PFSK-1 (cell line): ENCODE results near the gene NFIL3.

Experiments
- FOXP2 ChIP-seq: optimal IDR thresholded peaks from 2 replicates; pipeline ENCODE3; 2011; ENCODE audit warnings: borderline replicate concordance, control low read depth, inconsistent platforms; ENCODE audit not compliant: insufficient read depth; ENCODE audit errors: extremely low read length, extremely low read depth
- POLR2AphosphoS5 ChIP-seq: IDR thresholded peaks from 2 replicates; pipeline ENCODE4 v1.6.1; 2012; ENCODE audit warnings: low read depth, mild to moderate bottlenecking, control low read depth, low read length, moderate library complexity
- REST ChIP-seq, 2 experiments: IDR thresholded peaks; 2 replicates each; pipeline versions ENCODE4 v1.6.1 to v1.8.0; 2011 to 2012; ENCODE audit warnings: low read depth in 2 of 2, low read length in 2 of 2, control low read depth in 1 of 2, inconsistent platforms in 1 of 2, mild to moderate bottlenecking in 1 of 2, moderate library complexity in 1 of 2; ENCODE audit not compliant: insufficient read depth in 1 of 2
- SIN3A ChIP-seq: IDR thresholded peaks from 2 replicates; pipeline ENCODE4 v1.6.1; 2012; ENCODE audit warnings: mild to moderate bottlenecking, low read length, moderate library complexity, borderline replicate concordance; ENCODE audit not compliant: insufficient read depth
- TAF1 ChIP-seq: IDR thresholded peaks from 2 replicates; pipeline ENCODE4 v1.6.1; 2012; ENCODE audit warnings: low read length, control low read depth, borderline replicate concordance; ENCODE audit not compliant: insufficient read depth

Gene NFIL3

GRCh38 chr9:91426123-91426745 lies 2.6 kb upstream of the NFIL3 start:
- TF ChIP-seq SIN3A (no peak), TAF1 (no peak), FOXP2 (no peak), REST (IDR thresholded peaks at IDR 0.05; ENCODE audit: insufficient read depth in 1 of 2, low read depth in 2 of 2, low read length in 2 of 2) (no peak), POLR2AphosphoS5 (no peak)

GRCh38 chr9:91425271-91425670 lies 1.6 kb upstream of the NFIL3 start:
- TF ChIP-seq FOXP2, result no peak
- TF ChIP-seq SIN3A, result no peak
- TF ChIP-seq TAF1, result no peak
- no peak for TF ChIP-seq POLR2AphosphoS5
- TF ChIP-seq REST (IDR thresholded peaks at IDR 0.05; ENCODE audit: insufficient read depth in 1 of 2, low read depth in 2 of 2, low read length in 2 of 2), result no peak

GRCh38 chr9:91424403-91425176 lies 958 bp upstream of the NFIL3 start:
- TF ChIP-seq FOXP2, result no peak
- TF ChIP-seq POLR2AphosphoS5, result no peak
- no peak for TF ChIP-seq REST (IDR thresholded peaks at IDR 0.05; ENCODE audit: insufficient read depth in 1 of 2, low read depth in 2 of 2, low read length in 2 of 2)
- no peak for TF ChIP-seq TAF1
- TF ChIP-seq SIN3A, result no peak

GRCh38 chr9:91422758-91423711 lies 597 bp downstream of the NFIL3 start:
- TF ChIP-seq REST (IDR thresholded peaks at IDR 0.05; ENCODE audit: insufficient read depth in 1 of 2, low read depth in 2 of 2, low read length in 2 of 2) (no peak), FOXP2 (no peak), POLR2AphosphoS5 (no peak), TAF1 (no peak), SIN3A (no peak)
